IPS-18c (cell line): ENCODE measurements around the gene BAG2.

Experiments
- H3K4me3 ChIP-seq: 2 replicates; pipeline ENCODE4 v1.7.0; 2013; ENCODE audit warnings: low read depth, mild to moderate bottlenecking, low read length, moderate library complexity; ENCODE audit not compliant: insufficient read depth
- H3K9me3 ChIP-seq: one replicate; pipeline ENCODE4 v1.6.1; 2013; ENCODE audit warnings: mild to moderate bottlenecking, low read length, moderate library complexity; ENCODE audit not compliant: control insufficient read depth, insufficient read depth

The BAG2 gene

GRCh38 chr6:57172136-57173055, at the start of gene BAG2:
TSS of gene BAG2 (plus strand) at chr6:57172326. CDS start at chr6:57172698, 372 bp downstream.
- H3K4me3 ChIP-seq: peak within 1 kb of the TSS; percentile 73

GRCh38 chr6:57123111-57123510, 49.0 kb upstream of the BAG2 start:
- Histone ChIP-seq H3K4me3 (no peak overlapping the region), H3K9me3 (no peaks in the 10 kb centered on the region)

More at GRCh38 chr6:57172136-57173055, at the start of gene BAG2:
- no peaks in the 10 kb centered on the region for H3K9me3 ChIP-seq

GRCh38 chr6:57127763-57128162, 44.4 kb upstream of the BAG2 start:
- Histone ChIP-seq H3K4me3 (no peak overlapping the region), H3K9me3 (no peaks in the 10 kb centered on the region)

- Histone ChIP-seq H3K9me3 (no peaks in the 10 kb centered on the region), H3K4me3 (no peak overlapping the region)
These were observed 41.4 kb upstream of the BAG2 start for GRCh38 chr6:57130661-57131177.

- H3K4me3 ChIP-seq: no peak overlapping the region
- no peaks in the 10 kb centered on the region for H3K9me3 ChIP-seq
These were observed 37.2 kb upstream of the BAG2 start for GRCh38 chr6:57134954-57135353.

GRCh38 chr6:57135885-57136284, 36.2 kb upstream of the BAG2 start:
- H3K4me3 ChIP-seq: no peak overlapping the region
- H3K9me3 ChIP-seq: no peaks in the 10 kb centered on the region

GRCh38 chr6:57137350-57137749, 34.8 kb upstream of the BAG2 start:
- Histone ChIP-seq H3K4me3 (no peak overlapping the region), H3K9me3 (no peaks in the 10 kb centered on the region)

GRCh38 chr6:57138026-57138425, 34.1 kb upstream of the BAG2 start:
- no peaks in the 10 kb centered on the region for H3K9me3 ChIP-seq

GRCh38 chr6:57141451-57142177, 30.5 kb upstream of the BAG2 start:
- Histone ChIP-seq H3K4me3 (no peak overlapping the region), H3K9me3 (no peaks in the 10 kb centered on the region)

More at GRCh38 chr6:57138026-57138425, 34.1 kb upstream of the BAG2 start:
- H3K4me3 ChIP-seq: no peak overlapping the region

GRCh38 chr6:57142178-57142525, 30.0 kb upstream of the BAG2 start:
- Histone ChIP-seq H3K4me3 (no peak overlapping the region), H3K9me3 (no peaks in the 10 kb centered on the region)

GRCh38 chr6:57143690-57144089, 28.4 kb upstream of the BAG2 start:
- no peaks in the 10 kb centered on the region for H3K9me3 ChIP-seq
- H3K4me3 ChIP-seq: no peak overlapping the region

- H3K9me3 ChIP-seq: no peaks in the 10 kb centered on the region
- no peak overlapping the region for H3K4me3 ChIP-seq
These were observed 24.7 kb upstream of the BAG2 start for GRCh38 chr6:57147401-57147800.

- Histone ChIP-seq H3K9me3 (no peaks in the 10 kb centered on the region), H3K4me3 (no peak overlapping the region)
These were observed 23.9 kb upstream of the BAG2 start for GRCh38 chr6:57147955-57148858.

GRCh38 chr6:57158658-57159057, 13.5 kb upstream of the BAG2 start:
- H3K9me3 ChIP-seq: no peaks in the 10 kb centered on the region
- H3K4me3 ChIP-seq: no peak overlapping the region

GRCh38 chr6:57159127-57159526, 13.0 kb upstream of the BAG2 start:
- H3K9me3 ChIP-seq: no peaks in the 10 kb centered on the region
- H3K4me3 ChIP-seq: no peak overlapping the region

GRCh38 chr6:57162028-57162427, 10.1 kb upstream of the BAG2 start:
- H3K4me3 ChIP-seq: no peak overlapping the region
- no peaks in the 10 kb centered on the region for H3K9me3 ChIP-seq

- Histone ChIP-seq H3K9me3 (no peaks in the 10 kb centered on the region), H3K4me3 (no peak overlapping the region)
These were observed 9.6 kb upstream of the BAG2 start for GRCh38 chr6:57162516-57162915.
